Mammary epithelial cell (primary cell): ENCODE measurements around the gene BLOC1S3.

Source experiments
- EZH2 ChIP-seq: IDR thresholded peaks from 2 replicates; pipeline ENCODE4 v1.6.1; 2012; ENCODE audit warnings: low read length, inconsistent platforms, borderline replicate concordance
- TF ChIP-seq, protein P1 (sequence below), 2 donors: IDR thresholded peaks in 1 of 2; conservative IDR thresholded peaks in 1 of 2; 2 replicates each; pipeline ENCODE4 v1.5.1; 2011 to 2012; ENCODE audit warnings: inconsistent platforms in 2 of 2, low read length in 2 of 2, mild to moderate bottlenecking in 2 of 2, control low read depth in 1 of 2, low read depth in 1 of 2; ENCODE audit not compliant: insufficient read depth in 1 of 2; ENCODE audit errors: extremely low read depth in 1 of 2

DNA sequence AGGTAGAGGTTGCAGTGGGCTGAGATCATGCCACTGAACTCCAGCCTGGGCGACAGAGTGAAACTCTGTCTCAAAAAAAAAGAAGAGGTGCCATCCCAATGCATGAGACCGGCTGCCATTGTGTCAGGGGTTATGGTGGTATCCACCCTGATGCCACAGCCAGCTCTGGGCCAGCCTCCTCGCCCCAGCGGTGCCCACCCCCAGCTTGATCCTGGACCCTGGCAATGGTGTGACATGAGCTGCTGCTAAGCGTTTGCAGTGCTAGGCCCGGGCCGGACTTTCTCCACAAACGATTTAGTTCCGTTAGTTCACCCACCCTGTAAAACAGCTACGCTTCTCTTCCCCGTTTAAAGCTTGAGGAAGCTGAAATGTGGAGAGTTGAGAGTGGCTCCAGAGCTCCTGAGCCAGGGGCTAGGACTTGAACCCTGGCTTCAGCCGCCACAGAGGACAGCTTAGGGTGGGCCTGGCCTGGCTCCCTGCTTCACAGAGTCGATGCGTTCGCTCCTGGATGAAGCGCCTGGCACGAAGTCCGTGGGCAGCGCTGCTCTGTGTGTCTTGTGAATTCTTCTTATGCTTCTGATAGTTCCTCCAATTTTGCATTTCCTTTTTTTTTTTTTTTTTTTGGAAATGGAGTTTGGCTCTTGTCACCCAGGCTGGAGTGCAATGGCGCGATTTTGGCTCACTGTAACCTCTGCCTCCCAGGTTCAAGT lies 43.3 kb upstream of the BLOC1S3 start:
- TF ChIP-seq EZH2: no peak
- TF ChIP-seq, protein P1, sequence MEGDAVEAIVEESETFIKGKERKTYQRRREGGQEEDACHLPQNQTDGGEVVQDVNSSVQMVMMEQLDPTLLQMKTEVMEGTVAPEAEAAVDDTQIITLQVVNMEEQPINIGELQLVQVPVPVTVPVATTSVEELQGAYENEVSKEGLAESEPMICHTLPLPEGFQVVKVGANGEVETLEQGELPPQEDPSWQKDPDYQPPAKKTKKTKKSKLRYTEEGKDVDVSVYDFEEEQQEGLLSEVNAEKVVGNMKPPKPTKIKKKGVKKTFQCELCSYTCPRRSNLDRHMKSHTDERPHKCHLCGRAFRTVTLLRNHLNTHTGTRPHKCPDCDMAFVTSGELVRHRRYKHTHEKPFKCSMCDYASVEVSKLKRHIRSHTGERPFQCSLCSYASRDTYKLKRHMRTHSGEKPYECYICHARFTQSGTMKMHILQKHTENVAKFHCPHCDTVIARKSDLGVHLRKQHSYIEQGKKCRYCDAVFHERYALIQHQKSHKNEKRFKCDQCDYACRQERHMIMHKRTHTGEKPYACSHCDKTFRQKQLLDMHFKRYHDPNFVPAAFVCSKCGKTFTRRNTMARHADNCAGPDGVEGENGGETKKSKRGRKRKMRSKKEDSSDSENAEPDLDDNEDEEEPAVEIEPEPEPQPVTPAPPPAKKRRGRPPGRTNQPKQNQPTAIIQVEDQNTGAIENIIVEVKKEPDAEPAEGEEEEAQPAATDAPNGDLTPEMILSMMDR (conservative IDR thresholded peaks at IDR 0.05 in 1 of 2, IDR thresholded peaks at IDR 0.05 in 1 of 2; ENCODE audit: extremely low read depth in 1 of 2, insufficient read depth in 1 of 2, low read depth in 1 of 2, low read length in 2 of 2): no peak
